Testis (tissue), 2 donors: ENCODE results near the gene SMIM26.

Experiments
- POLR2A ChIP-seq: fragments of 450-650 bp; IDR thresholded peaks from one replicate; pipeline ENCODE4 v1.6.1; 2017; ENCODE audit warnings: antibody characterized with exemption, mild to moderate bottlenecking, moderate library complexity
- TF ChIP-seq, protein P1 (sequence below), 3 experiments: fragments of 450-650 bp in 2 of 3; fragments of 200-600 bp in 1 of 3; sonication (generic) in 1 of 3; IDR thresholded peaks; one replicate each; pipeline ENCODE4 v1.5.1; 2016 to 2019; ENCODE audit warnings: antibody characterized with exemption in 3 of 3, mild to moderate bottlenecking in 2 of 3, moderate library complexity in 1 of 3

DNA sequence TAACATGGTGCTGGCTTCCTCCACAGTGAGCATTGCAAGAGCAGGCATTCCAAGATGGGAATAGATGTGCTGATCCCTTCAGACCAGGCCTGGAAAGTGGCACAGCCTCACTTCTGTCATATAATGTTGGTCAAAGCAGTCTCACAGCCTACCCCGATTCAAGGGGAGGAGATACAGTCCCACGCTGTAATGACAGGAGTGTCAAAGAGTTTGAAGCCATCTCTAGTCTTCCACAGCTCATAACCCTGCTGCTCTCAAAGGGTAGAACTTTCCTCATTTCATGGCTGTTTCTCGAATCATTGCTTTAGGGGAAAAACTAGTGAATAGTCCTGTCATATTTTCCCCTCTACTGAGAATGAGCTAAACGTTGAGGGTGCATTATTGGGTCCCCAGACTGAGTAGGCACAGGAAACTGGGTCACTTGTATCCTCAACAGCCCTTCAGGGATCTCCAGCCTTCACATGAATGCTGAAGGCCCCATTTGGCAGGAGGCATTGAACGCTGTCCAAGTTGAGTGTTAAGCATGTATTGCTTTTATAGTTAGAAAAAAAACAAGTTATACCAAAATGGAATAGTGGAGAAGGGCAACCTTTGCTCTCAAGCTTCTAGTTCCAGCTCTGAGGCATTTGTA lies 47.9 kb downstream of the SMIM26 start:
- TF ChIP-seq, protein P1, sequence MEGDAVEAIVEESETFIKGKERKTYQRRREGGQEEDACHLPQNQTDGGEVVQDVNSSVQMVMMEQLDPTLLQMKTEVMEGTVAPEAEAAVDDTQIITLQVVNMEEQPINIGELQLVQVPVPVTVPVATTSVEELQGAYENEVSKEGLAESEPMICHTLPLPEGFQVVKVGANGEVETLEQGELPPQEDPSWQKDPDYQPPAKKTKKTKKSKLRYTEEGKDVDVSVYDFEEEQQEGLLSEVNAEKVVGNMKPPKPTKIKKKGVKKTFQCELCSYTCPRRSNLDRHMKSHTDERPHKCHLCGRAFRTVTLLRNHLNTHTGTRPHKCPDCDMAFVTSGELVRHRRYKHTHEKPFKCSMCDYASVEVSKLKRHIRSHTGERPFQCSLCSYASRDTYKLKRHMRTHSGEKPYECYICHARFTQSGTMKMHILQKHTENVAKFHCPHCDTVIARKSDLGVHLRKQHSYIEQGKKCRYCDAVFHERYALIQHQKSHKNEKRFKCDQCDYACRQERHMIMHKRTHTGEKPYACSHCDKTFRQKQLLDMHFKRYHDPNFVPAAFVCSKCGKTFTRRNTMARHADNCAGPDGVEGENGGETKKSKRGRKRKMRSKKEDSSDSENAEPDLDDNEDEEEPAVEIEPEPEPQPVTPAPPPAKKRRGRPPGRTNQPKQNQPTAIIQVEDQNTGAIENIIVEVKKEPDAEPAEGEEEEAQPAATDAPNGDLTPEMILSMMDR (IDR thresholded peaks at IDR 0.05), result no peak
- no peak for TF ChIP-seq POLR2A
